Choroid plexus epithelial cell (primary cell): ENCODE data around the gene FAM199X.
A peak's percentile ranks its signal among the peaks of the same experiment; 100 is the strongest.

Experiments
- DNase-seq: peaks from one replicate; pipeline ENCODE4 v3.0.0-alpha.2; 2010; ENCODE audit warnings: low read depth
- H3K4me3 ChIP-seq: 2 replicates; pipeline ENCODE4 v1.5.1; 2011; ENCODE audit warnings: low read depth, mild to moderate bottlenecking, control low read depth, low read length, moderate library complexity
- TF ChIP-seq, protein P1 (sequence below): conservative IDR thresholded peaks from 2 replicates; pipeline ENCODE4 v1.5.1; 2011; ENCODE audit warnings: low read depth, mild to moderate bottlenecking, control low read depth, inconsistent platforms, low read length, moderate library complexity

FAM199X gene

GRCh38 chrX:104166735-104167436, 633 bp downstream of the FAM199X start:
- H3K4me3 ChIP-seq, result peak overlapping the region; percentile 79
- TF ChIP-seq, protein P1, sequence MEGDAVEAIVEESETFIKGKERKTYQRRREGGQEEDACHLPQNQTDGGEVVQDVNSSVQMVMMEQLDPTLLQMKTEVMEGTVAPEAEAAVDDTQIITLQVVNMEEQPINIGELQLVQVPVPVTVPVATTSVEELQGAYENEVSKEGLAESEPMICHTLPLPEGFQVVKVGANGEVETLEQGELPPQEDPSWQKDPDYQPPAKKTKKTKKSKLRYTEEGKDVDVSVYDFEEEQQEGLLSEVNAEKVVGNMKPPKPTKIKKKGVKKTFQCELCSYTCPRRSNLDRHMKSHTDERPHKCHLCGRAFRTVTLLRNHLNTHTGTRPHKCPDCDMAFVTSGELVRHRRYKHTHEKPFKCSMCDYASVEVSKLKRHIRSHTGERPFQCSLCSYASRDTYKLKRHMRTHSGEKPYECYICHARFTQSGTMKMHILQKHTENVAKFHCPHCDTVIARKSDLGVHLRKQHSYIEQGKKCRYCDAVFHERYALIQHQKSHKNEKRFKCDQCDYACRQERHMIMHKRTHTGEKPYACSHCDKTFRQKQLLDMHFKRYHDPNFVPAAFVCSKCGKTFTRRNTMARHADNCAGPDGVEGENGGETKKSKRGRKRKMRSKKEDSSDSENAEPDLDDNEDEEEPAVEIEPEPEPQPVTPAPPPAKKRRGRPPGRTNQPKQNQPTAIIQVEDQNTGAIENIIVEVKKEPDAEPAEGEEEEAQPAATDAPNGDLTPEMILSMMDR, result no peak
- no peak for DNase-seq

DNA sequence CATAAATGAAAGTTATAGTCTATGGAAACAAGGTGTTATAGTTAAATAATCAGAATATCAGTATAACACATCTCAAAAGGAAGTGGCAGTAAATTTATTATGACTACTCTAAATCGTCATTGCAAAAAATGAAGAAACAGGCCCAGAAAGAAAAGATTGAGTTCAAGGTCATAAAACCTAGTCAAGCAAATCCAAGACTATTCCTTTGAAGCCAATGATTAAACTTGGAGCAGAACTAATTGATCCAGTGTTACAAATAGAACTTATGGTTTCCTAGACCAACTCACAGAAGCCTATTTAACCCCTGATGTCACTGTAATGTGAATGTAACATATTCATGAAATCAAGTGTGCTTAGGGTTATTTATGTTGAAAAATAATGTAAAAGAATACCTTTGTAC, 1.9 kb downstream of the FAM199X start:
- TF ChIP-seq, protein P1, result no peak
- peak overlapping the region; percentile 79 for H3K4me3 ChIP-seq
- DNase-seq, result no peak

GRCh38 chrX:104172121-104172520, 5.9 kb downstream of the FAM199X start:
- DNase-seq, result peak; percentile 18
- TF ChIP-seq, protein P1, result no peak
- no peak overlapping the region for H3K4me3 ChIP-seq

GRCh38 chrX:104172788-104173187, 6.5 kb downstream of the FAM199X start:
- TF ChIP-seq, protein P1, result no peak

DNA sequence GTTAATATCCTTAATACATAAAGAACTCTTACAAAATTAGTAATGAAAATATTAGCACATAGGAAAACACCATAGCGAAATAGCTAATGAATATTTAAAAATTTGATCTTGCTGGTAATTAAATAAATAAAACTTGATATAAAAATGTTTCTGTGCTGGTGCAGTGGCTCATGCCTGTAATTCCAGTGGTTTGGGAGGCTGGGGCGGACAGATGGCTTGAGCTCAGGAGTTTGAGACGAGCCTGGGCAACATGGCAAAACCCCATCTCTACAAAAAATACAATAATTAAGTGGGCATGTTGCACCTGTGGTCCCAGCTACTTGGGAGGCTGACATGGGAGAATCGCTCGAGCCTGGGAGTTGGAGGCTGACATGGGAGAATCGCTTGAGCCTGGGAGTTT, 7.6 kb downstream of the FAM199X start:
- H3K4me3 ChIP-seq, result no peak overlapping the region
- DNase-seq, result no peak
- TF ChIP-seq, protein P1, result no peak

More at GRCh38 chrX:104172788-104173187, 6.5 kb downstream of the FAM199X start:
- peak; percentile 41 for DNase-seq
- no peak overlapping the region for H3K4me3 ChIP-seq

DNA sequence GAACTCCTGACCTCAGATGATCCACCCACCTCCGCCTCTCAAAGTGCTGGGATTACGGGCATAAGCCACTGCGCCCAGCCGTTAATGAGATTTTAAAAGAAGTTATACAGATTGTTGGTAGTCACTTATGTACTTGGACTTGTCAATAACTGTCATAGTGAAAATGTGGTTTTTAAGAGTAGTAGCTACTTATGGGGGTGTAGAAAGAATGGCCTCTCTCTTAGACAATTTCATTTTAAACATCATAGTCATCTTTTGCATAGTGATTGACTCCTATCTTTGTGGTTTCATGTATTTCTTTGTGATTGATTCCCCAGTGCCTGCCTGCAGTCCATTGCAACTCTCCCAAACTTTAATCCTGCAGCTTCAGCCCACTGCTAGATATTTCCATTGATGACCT, 17.4 kb downstream of the FAM199X start:
- no peak overlapping the region for H3K4me3 ChIP-seq
- TF ChIP-seq, protein P1, result no peak

DNA sequence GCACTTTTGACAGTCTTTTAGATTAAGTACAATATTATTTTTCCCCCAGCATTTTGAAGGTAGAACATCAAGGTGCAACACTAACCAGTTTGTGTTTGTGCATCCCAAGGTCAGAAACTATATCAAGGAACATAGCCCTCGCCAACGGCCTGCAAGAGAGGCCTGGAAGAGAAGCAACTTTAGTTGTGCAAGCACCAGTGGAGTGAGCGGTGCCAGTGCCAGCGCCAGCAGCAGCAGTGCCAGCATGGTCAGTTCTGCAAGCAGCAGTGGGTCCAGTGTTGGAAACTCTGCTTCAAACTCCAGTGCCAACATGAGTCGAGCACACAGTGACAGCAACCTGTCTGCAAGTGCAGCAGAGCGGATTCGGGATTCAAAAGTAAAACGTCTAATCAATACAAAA, 21.7 kb downstream of the FAM199X start:
- no peak for DNase-seq
- no peak overlapping the region for H3K4me3 ChIP-seq
- TF ChIP-seq, protein P1, result no peak

More for the DNA sequence above, 17.4 kb downstream of the FAM199X start:
- DNase-seq, result no peak
